RPMI8226 (cell line): ENCODE measurements around the gene TRIM9.
"Not testable (repeated sequence)": the region's sequence is repeated elsewhere in the genome, so short reads cannot be mapped to it uniquely, and the experiment has no call there.

Source experiments
- DNase-seq: peaks from one replicate; pipeline ENCODE4 v3.0.0-alpha.2; 2015

TRIM9 gene

DNA sequence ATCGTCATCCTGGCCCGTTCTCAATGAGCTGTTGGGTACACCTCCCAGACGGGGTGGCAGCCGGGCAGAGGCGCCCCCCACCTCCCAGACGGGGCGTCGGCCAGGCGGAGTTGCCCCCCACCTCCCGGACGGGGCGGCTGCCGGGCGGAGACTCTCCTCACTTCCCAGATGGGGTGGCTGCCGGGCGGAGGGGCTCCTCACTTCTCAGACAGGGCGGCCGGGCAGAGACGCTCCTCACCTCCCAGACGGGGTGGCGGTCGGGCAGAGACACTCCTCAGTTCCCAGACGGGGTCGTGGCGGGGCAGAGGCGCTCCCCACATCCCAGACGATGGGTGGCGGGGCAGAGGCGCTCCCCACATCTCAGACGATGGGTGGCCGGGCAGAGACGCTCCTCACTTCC lies 138.5 kb downstream of the TRIM9 start:
- DNase-seq: not testable (repeated sequence)

DNA sequence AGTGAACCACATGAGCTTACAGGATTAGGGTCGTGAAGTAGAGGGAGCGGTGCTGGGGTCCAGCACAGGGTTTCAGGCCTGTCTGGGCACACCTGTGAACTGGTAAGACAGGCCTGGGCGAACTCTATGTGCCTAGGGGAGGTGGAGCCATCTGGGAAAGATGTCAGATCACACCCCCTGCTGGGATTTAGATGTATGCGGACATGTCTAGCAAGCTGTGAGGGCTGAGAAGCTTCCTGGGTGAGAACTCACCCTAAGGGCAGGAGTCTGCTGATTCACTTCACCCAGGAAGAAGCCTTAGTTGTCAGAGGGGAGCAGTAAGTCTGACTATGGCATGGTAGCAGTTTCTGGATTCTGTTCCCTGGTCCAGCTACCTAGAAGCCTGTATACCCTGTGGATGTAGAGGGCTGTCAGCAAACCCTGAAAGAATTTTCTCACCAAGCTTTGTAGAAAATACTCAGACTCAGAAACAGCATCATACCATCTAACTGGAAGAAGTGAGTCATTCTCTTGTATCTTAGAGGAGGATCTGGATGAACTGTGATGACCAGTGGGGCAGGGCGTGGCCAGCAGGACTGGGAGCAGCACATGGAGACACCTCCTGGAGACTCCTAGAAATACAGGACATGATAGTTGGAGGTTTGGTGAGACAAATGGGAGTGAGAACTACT lies 139.4 kb downstream of the TRIM9 start:
- DNase-seq: no peak

DNA sequence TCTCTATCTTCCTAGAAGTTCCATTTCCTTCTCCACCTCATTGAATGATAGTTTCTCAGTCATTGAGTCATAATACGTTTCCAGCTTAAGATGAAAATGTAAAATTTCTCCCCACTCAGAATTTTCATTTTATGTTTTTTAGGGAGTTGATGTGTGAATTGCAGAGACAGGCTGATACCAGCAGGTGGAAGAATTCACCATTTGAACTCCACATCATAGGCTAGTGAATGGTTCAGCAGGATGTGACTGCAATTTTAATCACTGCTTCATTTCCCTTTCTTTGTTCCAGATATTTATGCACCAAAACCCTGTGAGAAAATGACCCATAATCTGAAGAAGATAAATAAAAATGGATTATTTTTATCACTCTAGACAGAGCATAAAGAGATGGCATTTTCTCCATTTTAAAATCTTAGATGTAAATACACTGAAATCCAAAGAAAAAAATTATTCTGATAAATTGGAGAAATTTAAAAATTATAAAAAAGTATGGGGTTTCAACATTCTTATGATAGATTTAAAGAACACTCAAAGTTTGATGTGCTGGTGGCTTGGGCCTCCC lies 140.0 kb downstream of the TRIM9 start:
- no peak for DNase-seq

DNA sequence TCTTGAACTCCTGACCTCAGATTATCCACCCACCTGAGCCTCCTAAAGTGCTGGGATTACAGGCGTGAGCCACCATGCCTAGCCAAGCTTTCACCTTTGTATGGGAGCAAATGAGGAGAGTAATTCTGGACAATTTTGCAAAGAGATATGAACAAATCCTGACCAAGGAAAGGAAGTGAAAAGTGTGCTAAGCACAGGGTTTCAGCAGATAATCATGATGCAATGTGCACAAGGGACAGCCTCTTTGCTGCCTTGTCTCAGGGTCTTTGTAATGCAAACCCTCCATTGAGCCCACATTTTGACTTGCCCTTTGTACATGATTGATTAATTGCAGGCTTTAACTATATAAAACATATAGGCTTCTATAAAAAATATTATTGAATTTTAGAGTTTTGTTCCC lies 141.4 kb downstream of the TRIM9 start:
- no peak for DNase-seq

DNA sequence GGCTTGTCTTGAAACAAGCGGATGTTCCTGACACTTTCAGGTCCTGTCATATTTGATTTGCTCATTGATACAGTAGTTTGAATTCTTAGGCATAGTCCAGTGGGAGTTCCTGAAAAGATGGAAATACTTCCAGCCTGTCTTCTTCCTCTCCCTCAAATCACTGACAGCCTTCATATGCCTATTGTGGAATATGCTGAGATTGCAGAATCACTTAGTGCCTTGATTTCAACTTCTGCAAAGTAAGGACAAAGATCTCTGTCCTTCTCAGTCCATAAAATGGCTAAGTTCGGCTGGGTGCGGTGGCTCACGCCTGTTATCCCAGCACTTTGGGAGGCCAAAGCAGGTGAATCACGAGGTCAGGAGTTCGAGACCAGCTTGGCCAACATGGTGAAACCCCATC lies 143.9 kb downstream of the TRIM9 start:
- DNase-seq: no peak

DNA sequence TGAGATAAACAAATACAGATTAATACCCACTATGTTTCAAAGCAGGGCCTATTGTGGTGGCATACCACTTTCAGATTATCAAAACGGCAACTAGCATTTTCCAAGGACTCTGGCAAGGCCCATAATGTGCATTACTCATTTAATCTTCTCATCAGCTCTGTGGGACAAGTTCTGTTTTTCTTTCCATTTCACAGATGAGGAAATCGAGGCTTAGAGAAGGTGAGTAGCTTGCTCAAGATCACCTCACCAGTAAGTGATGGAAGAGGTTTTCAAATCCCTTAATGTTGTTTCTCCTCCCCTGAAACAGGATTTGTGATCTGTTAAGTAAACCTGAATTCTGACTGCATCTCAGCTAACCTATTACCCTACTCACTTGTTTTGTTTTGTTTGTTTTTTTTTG lies 146.7 kb downstream of the TRIM9 start:
- DNase-seq: no peak

DNA sequence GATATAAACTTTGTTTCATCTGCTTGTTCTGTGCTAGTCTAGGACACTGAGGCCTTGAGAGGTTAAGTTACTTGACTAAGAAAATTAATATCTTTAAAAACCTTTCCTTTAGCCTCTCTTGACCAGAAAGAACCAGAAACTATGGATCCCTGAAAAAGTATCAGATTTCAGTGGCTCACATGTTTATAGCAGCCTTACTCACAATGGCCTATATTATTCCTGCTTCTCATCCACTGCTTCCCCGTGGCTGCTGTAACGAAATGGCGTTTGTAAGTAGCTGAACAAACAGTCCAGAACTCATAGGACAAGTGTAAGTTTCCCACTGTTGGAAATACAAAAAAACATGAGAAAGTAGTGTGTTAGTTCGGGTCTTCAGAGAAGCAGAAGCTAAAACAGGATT lies 147.5 kb downstream of the TRIM9 start:
- DNase-seq: no peak

DNA sequence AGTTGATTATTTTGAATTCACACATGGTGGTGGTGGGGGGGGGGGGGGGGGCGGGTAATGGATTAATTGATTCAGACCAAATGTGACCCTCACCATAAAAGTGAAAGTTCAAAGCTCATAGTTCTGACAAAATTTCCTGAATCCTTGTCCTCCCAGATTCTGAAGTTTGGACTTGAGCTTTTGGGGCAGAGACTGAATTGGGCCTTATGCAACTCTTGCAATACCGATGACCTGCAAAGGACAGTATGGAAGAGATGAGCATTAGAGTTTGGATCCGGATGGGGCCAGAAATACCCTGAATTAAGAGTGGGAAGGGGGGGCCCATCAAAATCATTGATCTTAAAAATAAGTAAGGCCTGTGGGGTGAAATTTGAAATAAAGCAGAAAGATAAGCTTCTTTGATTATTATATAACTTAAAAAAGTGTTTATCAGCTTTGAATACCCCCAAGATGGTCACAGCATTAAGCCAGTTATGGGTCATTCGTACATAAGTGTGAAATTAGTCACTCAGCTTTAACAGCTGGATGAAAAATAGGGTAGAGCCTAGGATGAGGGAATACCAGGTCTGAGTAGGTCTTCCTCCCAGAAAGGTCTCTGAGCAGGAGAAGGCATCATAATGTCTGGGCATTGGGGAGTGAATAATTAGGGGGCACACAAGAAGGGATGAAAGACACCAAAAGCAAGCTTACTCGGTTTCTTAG lies 148.5 kb downstream of the TRIM9 start:
- DNase-seq: no peak

DNA sequence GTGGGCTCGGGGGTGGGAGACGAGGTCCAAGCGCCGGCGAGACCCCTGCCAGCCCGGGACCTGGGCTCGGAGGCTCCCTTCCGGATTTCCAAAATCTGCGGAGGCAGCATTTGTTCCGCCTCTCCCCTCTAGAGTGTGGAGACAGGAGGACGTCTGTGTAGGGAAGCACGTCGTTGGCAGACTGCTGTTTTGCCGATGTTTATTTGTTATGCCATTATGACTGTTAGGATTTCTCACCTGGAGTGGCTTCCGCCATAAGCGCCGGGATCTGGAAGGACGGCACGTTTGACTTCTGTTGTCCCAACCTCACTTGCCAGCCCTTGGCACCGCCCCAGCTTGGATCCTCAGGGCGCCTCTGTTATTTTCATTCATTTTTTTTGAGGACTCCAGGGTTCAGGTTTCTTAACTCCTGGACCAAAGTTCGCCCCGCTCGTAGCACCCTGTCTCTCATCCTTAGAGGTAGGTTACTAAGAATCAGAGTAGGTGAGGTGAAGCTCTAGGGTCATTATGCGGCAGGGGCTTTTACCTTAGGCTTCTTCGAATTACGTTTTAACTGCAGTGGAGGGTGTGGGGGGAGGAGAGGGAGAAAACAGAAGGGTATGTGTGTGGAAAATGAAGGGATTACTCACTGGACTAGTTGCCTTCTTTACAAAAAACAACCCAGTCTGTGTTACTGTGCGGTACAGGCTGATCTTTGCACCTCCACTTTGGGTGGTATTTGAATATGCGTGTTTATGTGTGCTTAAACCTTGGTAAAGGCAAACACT lies 150.1 kb downstream of the TRIM9 start:
- DNase-seq: no peak

DNA sequence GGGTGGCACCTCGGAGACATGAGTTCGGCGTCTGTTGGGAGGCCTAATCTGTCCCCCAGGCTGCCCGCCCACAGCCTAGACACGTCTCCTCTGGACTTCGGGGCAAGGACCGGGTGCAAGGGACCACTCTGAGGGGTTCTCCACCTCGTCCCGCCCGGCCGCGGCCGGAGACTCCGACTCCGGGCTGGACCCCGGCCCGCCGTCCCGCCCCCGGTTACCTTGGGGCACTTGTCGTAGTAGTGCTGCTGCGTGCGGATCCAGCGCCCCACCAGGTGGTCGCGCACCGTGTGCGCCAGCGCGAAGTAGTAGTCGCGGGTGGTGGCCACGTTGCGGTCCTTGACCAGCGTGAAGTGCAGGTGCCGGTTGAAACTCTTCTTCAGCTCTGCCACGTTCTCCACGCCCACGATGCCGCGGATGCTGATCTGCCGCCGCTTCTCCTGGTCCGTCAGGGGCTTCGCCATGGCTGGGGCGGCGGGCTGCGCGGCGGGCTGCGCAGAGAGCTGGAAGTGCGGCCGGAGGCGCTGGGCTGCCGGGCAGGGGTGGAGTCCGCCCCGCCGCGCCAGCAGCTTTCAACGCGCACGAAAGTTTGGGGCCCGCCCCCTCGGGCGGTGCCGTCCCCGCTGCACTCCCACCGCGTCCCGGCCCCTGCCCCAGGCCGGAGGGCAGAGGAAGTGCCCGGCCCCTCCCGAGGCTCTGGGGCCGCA lies 150.8 kb downstream of the TRIM9 start, which contains the start of gene PYGL:
TSS of gene PYGL (minus strand) at position 541 of the 704 bp plus-strand sequence. CDS start at position 461, 80 bp downstream.
- DNase-seq: peak; percentile 15

DNA sequence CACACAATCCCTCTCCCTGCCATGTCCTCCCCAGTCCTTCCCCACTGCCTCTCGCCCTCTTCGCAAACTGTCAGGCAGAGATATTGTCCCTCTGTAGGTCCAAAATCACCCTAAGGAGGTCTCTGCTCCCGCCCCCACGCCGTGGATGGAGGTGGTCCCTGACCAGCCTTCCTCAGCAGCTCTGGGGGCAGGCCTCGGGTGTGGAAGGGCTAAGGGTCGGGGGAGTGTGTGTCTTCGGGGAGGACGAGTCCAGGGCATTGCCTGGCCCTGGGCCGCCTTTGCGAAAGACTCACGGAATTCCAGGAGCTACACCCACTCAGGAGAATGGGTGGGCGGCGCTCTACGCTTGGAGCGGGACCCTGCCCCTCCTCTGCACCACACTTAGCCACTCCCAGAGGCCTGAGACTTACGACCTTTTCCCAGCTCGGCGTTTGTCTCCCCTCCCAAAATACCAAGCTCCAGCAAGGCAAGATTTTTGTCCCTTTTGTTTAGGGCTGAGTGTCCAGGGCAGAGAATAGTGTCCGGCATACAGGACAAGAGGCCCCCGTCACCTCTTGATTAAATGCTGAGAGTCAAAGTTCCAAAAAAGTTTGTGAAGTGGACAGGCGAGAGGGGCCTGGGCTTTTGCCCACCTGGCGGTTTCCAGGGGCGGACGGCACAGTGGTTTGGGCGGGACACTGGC lies 151.5 kb downstream of the TRIM9 start:
- no peak for DNase-seq

DNA sequence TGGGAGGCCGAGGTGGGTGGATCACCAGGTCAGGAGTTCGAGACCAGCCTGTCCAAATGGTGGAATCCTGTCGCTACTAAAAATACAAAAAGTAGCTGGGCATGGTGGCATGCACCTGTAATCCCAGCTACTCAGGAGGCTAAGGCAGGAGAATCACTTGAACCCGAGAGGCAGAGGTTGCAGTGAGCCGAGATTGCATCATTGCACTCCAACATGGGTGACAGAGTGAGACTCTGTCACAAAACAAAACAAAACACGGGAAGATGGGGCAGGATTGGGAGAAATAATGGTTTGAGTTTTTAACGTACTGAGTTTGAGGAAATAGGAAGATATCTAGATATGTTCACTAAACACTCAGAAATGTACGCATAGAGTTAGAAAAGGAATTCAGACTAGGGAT lies 153.3 kb downstream of the TRIM9 start:
- not testable (repeated sequence) for DNase-seq

DNA sequence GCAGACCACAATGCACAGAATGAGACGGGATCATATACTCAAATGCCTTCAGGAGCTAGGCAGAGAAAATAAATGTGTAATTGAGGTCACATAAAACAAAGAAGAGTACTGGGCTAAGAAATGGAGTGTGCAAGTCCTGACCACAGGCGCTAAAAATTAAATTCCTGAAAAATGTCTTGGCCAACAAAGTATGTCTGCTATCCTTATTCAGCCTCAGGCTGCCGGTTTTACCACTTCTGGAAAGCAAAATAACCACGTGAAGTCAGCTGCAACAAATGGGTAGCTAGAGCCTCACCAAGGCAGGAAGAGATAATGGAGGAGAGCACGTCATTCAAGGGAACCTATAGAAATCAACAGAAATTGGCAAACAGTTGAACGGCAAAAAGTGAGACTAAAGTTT lies 153.8 kb downstream of the TRIM9 start:
- no peak for DNase-seq

DNA sequence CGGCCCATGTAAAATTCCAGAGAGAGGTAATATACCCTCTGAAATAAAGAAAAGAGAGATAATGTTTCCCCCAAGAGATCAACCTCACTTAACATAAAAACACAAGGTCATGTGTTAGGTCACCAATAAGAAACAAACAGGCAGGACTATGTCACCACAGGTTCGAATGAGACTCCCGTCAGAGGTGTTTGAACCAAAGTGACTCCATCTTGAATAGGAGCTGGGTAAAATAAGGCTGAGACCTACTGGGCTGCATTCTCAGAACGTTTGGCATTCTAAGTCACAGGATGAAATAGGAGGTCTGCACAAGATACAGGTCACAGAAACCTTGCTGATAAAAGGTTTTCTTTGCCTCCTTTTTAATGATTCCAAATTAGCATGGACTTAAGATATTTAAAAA lies 157.1 kb downstream of the TRIM9 start:
- DNase-seq: no peak

DNA sequence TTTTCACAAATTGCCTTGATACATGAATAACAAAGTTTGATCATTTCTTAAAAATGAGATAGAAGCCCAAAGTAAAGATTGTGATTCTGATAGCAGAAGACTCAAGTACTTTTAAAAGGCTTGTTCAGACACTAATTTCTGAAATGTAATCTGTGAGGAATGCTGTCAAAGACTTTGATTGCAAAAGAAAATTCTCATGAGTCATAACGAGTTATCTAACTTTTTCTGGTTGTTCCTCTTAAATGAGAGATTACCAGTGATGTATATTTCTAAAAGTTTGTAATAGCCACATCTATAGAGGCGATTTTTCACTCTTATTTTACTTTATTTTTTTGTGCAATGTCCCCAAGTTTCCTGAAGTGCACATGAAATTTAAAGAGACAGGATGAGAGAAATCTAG lies 157.6 kb downstream of the TRIM9 start:
- DNase-seq: no peak

DNA sequence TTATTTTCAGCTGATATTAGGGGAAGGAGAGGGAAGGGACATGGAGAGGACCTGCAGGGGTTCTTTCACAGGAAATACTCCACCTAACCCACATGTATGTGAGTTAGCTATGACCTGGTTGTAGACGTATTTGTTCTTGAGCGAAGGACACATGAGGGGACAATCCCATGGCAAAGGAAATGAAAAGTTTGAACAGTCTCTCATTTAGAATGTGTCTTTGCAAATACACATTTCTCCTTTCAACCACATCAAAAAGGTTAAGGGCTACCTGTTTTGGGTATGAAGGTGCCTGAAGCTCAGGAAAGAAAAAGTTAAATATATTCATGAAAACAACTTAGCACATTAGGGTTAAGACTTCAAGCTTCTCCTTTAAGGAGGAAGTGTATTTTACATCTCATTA lies 158.0 kb downstream of the TRIM9 start:
- no peak for DNase-seq

DNA sequence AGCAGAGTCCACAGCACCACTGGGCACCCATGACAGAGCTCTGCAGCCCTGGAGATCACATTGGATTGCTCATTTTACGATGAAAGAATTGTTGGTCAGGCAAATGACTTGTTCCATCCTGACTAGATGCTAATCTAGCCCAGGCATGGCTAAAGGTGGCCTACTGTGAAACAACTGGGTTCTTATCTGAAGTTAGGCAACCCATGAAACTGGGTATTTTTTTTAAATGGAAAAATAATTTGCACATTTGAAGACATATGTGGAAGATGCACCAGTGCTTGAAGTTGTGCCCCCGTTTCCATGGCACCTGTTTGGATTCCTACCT lies 158.9 kb downstream of the TRIM9 start:
- DNase-seq: no peak

DNA sequence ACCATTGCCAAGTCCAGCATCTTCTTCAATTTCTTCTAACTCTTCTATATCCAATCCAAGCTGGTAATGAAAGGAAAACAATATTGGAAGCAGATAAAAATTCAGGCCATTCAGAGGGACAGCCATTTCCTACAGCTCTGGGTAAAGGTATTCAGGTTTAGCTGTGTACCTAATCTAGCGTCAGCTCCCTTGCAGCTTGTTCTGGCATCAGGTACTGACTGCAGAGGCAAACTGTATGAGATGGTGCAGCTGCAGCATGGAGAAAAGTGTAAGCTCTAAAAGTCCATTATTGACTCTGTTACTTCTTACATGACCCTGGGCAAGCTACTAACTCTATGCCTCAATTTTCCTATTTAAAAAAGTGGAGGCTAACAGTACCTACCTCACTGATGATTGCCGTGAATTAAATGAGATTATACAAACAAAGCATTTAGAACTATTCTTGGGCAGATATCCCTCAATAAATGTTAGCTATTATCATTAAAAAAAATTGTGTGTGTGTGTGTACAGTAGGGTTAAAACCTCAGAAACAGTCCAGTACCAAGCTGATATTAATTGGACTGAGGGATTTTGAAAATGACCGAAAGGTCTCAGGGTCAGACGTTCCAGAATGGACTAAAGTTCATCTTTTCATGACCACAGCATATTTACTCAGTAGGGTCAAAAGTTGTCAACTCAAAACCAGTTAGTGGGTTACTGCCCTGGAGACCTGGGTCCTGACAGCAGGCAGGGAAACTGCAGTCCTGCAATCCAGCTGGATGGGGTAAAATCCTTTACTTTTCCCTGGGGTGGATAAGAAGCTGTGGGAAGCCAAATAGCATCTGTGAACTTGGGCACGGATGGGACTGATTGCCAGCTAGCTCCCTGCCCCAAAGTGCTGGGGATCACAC lies 159.5 kb downstream of the TRIM9 start:
- DNase-seq: no peak

DNA sequence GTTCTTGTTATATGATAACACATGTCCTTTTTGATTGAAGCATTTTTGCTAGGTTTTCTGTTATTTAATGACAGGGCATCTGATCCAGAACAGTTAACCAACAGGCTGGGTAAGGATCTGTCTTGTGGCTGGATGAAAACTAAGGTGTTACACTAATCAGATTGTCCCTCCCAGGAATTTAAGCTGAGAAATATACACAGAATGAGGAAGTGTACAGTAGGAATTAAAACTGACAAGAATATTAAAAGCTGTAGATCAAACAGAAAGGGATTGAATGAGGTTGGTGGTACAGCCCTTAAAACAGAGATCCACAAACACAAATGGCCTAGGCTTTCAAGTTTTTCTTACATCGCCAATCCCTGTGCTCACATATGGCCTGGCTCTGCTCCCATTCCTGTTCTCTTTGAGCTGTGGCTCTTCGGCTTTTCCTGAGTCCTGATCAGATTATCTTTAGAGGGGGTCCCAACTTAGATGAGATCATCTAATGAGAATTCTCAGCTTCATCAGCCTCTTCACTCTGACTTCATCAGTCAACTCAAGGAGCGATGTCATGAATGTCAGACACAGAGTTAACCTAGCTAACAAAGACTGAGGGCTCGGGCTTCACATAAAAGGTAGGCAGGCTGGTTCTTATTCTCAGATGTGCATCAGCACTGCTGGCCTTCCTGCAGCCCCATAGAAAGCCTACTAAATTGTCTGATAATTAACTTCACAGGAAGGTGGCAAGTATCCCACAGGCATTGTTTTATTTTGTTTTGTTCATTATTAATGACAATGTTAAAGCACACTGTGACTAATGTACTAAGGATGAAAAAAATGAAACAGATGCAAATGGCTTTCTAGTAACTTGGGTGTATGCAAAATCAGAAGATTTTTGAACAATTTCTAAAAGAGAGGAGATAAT lies 162.1 kb downstream of the TRIM9 start:
- DNase-seq: no peak

DNA sequence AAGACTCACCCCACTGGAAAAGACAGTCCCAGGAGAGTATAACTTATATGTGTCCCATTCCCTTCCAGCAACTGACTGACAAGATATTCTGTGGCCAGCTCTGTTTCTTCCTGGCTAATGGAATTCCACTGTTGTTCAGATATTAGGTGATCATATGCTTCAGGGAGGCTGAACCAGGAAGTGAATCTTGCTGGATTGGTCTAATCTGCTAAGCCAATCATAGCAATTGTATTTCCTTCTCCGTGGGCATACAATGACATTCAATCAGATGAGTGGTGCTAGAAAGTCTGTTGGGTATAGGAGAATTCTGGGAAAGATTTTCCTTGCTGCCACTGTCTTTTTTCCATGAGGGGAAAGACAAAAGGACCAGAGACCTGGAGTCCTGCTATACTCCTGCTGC lies 162.7 kb downstream of the TRIM9 start:
- DNase-seq: no peak
